T follicular helper cell (primary cell): ENCODE measurements around the gene CYRIA.

Experiments used
- DNase-seq: peaks from one replicate; pipeline ENCODE4 v3.0.0-alpha.2; 2020; ENCODE audit warnings: low read depth

CYRIA gene

DNA sequence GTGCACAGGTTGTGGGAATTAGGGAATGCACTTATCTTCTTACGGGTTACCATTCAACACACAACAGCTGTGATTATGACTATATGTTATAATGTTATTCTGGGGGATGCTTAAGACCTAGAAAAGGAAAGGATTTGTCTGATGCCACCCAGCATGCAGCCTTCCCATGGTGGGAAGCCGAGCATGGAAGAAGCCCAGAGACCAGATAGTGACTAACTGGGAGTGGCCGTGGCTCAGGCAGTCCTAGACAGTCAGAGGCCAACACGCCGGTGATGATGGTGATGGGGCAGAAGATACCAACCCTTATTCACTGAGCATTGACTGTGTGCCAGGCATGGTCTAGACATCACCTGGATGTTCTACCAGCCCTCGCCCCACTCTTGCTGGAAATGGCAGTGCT, 35.9 kb downstream of the CYRIA start:
- no peak for DNase-seq

DNA sequence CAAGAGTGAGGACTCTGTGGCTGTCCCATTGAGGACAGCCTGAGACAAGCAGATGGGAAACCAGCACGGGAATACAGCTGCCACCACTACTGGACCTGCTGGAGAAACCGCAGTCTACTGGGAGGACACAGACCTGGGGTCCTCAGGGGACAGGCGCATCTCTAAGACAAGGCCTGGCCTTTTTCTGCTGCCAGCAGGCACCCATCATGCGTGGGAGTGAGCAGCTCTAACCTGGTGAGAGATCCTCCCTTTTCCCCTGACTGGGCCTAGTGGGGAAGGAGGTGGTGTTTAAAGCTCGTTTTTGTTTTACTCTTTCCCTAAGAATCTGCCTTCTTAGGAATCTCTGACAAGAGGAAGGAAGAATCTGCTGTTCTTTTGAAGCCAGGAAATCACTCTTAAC, 36.6 kb downstream of the CYRIA start:
- DNase-seq, result no peak

DNA sequence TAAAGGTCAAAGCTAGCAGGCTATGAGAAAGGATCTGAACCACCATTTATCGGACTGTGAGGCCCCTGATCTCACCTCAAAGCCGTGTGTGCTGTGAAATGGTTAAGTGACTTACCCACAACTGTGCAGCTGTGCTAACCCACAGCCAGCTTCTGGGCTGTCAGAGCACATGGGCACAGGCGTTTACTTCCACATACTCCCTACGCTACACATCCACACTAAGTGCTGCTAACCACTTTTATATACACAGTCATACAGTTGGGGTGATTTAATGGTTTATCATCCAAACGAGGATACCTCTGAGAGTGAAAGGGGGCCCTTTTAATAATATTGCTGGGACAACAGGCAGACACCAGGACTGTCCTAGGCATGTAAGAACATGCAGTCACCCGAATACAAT, 37.3 kb downstream of the CYRIA start:
- DNase-seq, result no peak

DNA sequence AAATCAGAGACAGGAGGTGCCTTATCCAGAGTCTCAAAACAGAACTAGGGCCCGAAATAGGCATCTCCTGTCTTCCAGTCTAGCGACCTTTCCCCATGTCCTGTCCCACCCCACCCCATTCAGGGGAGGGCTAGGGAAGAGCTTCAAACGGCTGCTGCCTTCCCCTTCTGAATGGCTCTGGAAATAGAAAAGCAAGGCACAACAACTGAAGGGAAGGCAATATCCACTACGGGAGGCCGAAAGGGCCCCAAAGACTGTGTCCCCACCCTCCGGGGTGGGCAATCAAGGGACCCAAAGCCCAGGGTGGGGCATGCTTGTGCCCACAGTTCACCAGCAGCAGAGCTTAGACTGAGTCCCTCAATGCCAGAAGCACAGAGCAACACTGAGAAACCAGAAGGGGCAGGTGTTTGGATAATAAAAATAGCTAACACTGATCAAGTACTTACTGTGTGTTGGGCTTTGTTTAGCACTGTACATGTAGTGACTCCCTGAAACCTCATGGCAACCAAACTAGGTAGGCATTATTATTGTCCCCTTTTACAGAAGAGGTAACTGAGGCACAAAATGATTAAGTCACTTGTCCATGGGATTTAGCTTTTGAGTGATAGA, 38.5 kb downstream of the CYRIA start:
- DNase-seq, result no peak

- no peak for DNase-seq
These were observed 39.1 kb downstream of the CYRIA start for GRCh38 chr2:16626497-16626896.

GRCh38 chr2:16625759-16626158, 39.9 kb downstream of the CYRIA start:
- DNase-seq, result no peak

GRCh38 chr2:16625201-16625729, 40.4 kb downstream of the CYRIA start:
- no peak for DNase-seq

DNA sequence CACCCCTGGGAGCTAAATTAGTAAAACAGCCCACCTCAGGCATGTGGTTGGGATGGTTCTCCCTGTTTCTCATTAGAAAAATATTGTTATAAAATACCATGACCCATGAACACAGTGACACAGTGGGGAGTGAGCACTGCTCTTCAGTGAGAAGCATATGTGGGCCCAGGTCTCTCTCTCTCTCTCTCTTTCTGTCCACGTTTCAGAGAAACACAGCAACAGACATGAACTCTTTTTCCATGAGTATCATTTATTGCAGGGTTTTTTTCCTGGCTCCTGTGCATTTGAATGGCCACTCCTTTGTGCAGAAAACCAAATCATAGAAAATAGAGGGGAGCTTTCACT, 41.2 kb downstream of the CYRIA start:
- no peak for DNase-seq

DNA sequence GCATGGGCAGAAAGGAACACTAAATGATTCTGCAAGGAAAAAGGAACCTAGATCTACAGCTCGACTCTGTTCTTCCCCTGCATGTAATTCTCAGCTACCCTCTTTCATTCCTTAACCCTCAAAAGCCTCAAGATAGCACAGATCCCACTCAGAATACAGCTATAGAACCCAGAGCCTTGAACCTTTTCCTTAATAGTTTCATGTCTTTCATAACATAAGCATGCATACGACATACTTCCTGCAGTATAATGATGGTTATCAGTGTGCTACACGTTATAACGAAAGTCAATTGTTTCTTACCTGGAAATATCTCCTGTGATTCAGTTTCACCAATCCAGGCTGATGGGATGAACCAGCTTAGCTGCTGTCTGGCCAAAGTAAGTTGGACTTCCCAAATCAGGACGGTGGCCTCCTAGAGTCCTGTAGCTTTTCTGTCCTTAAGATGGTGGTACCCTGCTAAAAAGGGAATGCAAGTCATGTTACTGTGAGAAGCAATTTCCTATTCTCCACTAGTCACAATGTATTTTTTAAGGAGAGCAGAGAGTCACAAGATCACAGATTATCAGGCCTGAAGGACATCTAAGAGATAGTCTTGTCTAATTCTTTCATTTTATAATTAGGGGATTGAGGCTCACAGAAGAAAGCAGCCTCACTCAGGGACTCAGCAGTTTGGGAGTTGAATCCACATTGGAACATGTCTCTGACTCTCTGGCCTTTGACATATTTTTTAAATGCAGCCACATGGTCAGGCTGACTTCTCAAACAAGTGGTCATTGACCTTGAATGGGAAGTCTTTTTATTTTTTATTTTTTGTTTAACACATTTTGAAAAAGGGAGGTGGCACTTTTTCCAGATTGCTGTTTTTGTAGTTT, 41.8 kb downstream of the CYRIA start:
- DNase-seq, result no peak

GRCh38 chr2:16623031-16623430, 42.6 kb downstream of the CYRIA start:
- no peak for DNase-seq

DNA sequence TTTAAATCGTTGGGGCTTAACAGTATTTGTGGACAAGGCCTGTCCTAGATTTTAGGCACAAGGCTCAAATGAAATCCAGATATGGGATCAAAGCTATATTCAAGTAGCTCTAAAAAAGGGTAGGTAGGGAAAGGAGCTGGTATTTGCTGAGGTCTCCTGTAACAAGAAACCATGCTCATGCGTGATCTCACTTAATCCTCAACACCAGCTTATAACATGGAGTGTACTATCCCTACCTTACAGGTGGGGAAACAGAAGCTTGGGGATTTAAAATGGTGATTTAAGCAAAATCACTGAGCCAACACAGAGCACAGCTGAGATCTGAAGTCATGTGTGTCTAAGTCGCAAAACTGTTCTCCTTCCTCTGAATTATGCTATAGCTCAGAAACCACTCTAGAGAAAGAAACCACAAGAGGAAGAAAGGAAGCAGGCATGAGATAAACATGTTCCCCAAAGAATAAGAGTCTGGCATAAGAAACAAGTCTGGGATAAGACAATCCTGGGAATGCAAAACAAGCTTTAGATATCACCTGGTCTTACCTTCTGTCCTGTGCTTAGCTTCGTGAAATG, 43.1 kb downstream of the CYRIA start:
- DNase-seq, result no peak

DNA sequence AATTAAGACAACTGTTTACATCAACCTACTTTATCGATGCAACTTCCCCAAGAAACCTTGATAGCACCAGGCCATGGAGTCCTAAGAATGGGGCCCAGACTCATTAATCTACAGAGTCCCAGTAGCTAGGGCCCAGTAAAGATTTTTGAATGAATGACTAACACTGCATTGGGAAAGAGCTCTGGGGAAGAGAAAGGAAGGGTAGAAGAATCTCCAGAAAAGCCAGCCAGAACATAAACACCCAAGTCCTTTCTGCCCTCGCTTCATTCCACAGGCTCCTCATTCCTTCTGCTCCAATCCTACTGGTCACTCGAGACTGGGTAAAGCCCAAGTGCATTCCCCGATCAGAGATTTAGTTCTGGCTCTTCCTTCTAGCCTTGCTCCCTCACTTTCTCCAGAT, 44.3 kb downstream of the CYRIA start:
- no peak for DNase-seq

GRCh38 chr2:16620590-16620989, 45.0 kb downstream of the CYRIA start:
- DNase-seq, result no peak

- DNase-seq, result no peak
These were observed 45.9 kb downstream of the CYRIA start for GRCh38 chr2:16619576-16620245.

- DNase-seq, result no peak
These were observed 48.1 kb downstream of the CYRIA start for GRCh38 chr2:16617282-16618266.
